22Rv1 (cell line): ENCODE data around the gene DHRSX.

Experiments
- CTCF ChIP-seq: fragments of 450-650 bp; IDR thresholded peaks from 2 replicates; pipeline ENCODE4 v1.5.1; 2017; ENCODE audit warnings: mild to moderate bottlenecking
- ZFX ChIP-seq: fragments of 450-650 bp; IDR thresholded peaks from 2 replicates; pipeline ENCODE4 v1.6.1; 2017; ENCODE audit warnings: antibody characterized with exemption, borderline replicate concordance

GRCh38 chrX:2452317-2452784 is 48.4 kb downstream of the DHRSX start:
- TF ChIP-seq CTCF (no peak), ZFX (no peak)
